ENCODE data around the gene NPPB. TPM values are rescaled to one million over a fixed set of nuclear protein-coding genes. Genes with fewer than 3 reads are reported as not detected.

The NPPB gene
- total and polyA plus RNA-seq, 4 experiments from 2014 or later = not detected

DNA sequence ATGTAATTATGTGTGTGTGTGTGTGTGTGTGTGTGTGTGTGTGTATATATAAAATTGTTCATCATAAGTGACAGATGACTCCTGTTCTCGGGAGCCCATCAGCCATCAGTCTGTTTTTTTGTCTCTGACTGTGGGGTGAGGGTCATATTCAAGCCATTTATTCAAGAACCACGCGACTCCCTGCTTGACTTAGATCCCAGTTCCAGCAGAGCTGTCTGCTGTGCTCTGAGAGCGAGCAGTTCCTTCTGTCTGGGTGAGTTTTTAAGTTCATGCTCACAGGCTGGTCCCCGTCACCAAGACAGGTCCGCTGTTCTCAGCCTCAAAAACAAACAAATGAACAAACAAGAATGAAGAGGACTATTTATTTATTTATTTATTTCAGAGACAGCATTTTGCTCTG lies 18.3 kb upstream of the NPPB start:
- Histone ChIP-seq H3K27ac (ENCODE audit: low read depth, low read length) (no peak overlapping the region), H3K36me3 (ENCODE audit: insufficient read depth, low read length) (no peaks in the 10 kb centered on the region), H3K27me3 (ENCODE audit: insufficient read depth, low read length) (no peaks in the 10 kb centered on the region), H3K4me1 (ENCODE audit: insufficient read depth, low read length) (no peaks in the 10 kb centered on the region), H3K4me3 (ENCODE audit: low read length in 2 of 2) (no peak overlapping the region), H3K9me3 (ENCODE audit: control insufficient read depth in 1 of 2, low read length in 2 of 2) (no peaks in the 10 kb centered on the region)
- Mint-ChIP-seq H3K4me1 (no peaks in the 10 kb centered on the region), H3K36me3 (no peaks in the 10 kb centered on the region), H3K27ac (no peak overlapping the region), H3K27me3 (peaks cover 14 to 27% of the 10 kb centered on the region in 2 donors), H3K9me3 (no peaks in the 10 kb centered on the region), H3K4me3 (no peak overlapping the region)
- intact Hi-C loops (cut with micrococcal nuclease) = no loop called here
- POLR2A ChIA-PET (ENCODE audit: partially characterized antibody) = no interaction called here
- CTCF ChIA-PET (ENCODE audit: partially characterized antibody) = no interaction called here
- DNase-seq = no peak

DNA sequence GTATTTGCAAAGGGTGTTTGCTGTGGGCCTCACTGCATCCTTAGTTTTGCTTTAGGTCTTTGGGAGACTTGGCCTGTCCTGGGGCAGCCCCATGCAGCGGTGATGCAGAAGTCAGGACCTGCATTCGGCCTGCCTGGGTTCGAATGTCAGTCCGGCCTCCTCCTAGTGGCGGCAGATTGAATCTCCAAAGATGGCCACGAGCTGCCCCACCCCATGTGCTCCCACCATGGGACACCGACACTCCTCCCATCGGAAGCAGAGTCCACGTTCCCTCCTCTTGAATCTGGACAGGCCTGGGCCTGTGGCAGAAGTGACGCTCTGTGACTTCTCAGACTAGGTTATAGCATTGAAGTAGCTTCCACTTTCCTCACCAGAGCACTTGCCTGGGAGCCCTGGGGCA lies 16.3 kb upstream of the NPPB start:
- ChIA-PET CTCF (ENCODE audit: partially characterized antibody) (no interaction called here), POLR2A (ENCODE audit: partially characterized antibody) (no interaction called here)
- Histone ChIP-seq H3K27ac (ENCODE audit: low read depth, low read length) (no peak overlapping the region), H3K4me1 (ENCODE audit: insufficient read depth, low read length) (no peaks in the 10 kb centered on the region), H3K4me3 (ENCODE audit: low read length in 2 of 2) (no peak overlapping the region), H3K27me3 (ENCODE audit: insufficient read depth, low read length) (no peaks in the 10 kb centered on the region), H3K36me3 (ENCODE audit: insufficient read depth, low read length) (no peaks in the 10 kb centered on the region), H3K9me3 (ENCODE audit: control insufficient read depth in 1 of 2, low read length in 2 of 2) (no peaks in the 10 kb centered on the region)
- DNase-seq = no peak
- Mint-ChIP-seq H3K27ac (no peak overlapping the region), H3K27me3 (peaks cover 12 to 18% of the 10 kb centered on the region in 2 donors), H3K4me1 (no peaks in the 10 kb centered on the region), H3K4me3 (no peak overlapping the region), H3K9me3 (no peaks in the 10 kb centered on the region), H3K36me3 (no peaks in the 10 kb centered on the region)
- intact Hi-C loops (cut with micrococcal nuclease) = no loop called here

DNA sequence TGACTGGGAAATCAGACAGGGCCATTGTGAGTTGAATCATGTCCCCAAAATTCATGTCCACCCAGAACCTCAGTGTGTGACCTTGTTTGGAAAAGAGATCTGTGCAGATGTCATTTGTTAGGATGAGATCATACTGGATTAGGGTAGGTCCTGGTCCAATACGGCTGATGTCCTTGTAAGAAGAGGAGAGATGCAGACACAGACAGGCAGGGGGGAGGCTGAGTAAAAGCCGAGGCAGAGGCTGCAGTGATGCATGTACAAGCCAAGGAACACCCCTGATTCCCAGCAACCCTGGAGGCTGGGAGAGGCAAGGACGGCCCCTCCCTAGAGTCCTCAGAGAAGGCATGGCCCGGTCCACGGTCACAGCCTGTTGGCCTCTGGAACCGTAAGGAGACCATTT lies 15.9 kb upstream of the NPPB start:
- CTCF ChIA-PET (ENCODE audit: partially characterized antibody) = no interaction called here
- Histone ChIP-seq H3K27me3 (ENCODE audit: insufficient read depth, low read length) (no peaks in the 10 kb centered on the region), H3K4me3 (ENCODE audit: low read length in 2 of 2) (no peak overlapping the region), H3K36me3 (ENCODE audit: insufficient read depth, low read length) (no peaks in the 10 kb centered on the region), H3K27ac (ENCODE audit: low read depth, low read length) (no peak overlapping the region), H3K4me1 (ENCODE audit: insufficient read depth, low read length) (no peaks in the 10 kb centered on the region), H3K9me3 (ENCODE audit: control insufficient read depth in 1 of 2, low read length in 2 of 2) (no peaks in the 10 kb centered on the region)
- Mint-ChIP-seq H3K4me3 (no peak overlapping the region), H3K36me3 (no peaks in the 10 kb centered on the region), H3K27me3 (peaks cover 13 to 18% of the 10 kb centered on the region in 2 donors), H3K9me3 (no peaks in the 10 kb centered on the region), H3K27ac (no peak overlapping the region), H3K4me1 (no peaks in the 10 kb centered on the region)
- POLR2A ChIA-PET (ENCODE audit: partially characterized antibody) = no interaction called here
- intact Hi-C loops (cut with micrococcal nuclease) = no loop called here
- DNase-seq = no peak

DNA sequence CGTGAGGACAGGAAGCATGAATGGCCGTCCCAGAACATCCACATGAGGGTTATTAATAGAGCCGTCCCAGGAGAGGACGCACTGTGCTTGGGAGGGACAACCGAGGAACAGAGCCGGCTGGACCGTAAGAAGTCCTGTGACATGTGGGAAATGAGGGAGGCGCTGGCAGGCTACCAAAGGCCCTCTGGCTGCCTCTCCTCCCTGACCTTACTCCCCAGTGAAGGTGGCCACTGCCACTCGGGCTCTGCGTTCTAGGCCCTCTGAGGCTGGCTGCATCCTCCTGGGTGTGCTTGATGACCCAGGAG lies 15.5 kb upstream of the NPPB start:
- Mint-ChIP-seq H3K4me1 (no peaks in the 10 kb centered on the region), H3K4me3 (no peak overlapping the region), H3K27me3 (peaks cover 11 to 17% of the 10 kb centered on the region in 2 donors), H3K36me3 (no peaks in the 10 kb centered on the region), H3K9me3 (no peaks in the 10 kb centered on the region), H3K27ac (no peak overlapping the region)
- POLR2A ChIA-PET (ENCODE audit: partially characterized antibody) = no interaction called here
- DNase-seq = no peak
- Histone ChIP-seq H3K4me1 (ENCODE audit: insufficient read depth, low read length) (no peaks in the 10 kb centered on the region), H3K27ac (ENCODE audit: low read depth, low read length) (no peak overlapping the region), H3K27me3 (ENCODE audit: insufficient read depth, low read length) (no peaks in the 10 kb centered on the region), H3K9me3 (ENCODE audit: control insufficient read depth in 1 of 2, low read length in 2 of 2) (no peaks in the 10 kb centered on the region), H3K4me3 (ENCODE audit: low read length in 2 of 2) (no peak overlapping the region), H3K36me3 (ENCODE audit: insufficient read depth, low read length) (no peaks in the 10 kb centered on the region)
- intact Hi-C loops (cut with micrococcal nuclease) = no loop called here
- CTCF ChIA-PET (ENCODE audit: partially characterized antibody) = interaction anchor here (1.4 kb wide), 1 partner anchor 10 kb away, joined by 3 read pairs; no protein-coding TSS in a partner anchor

DNA sequence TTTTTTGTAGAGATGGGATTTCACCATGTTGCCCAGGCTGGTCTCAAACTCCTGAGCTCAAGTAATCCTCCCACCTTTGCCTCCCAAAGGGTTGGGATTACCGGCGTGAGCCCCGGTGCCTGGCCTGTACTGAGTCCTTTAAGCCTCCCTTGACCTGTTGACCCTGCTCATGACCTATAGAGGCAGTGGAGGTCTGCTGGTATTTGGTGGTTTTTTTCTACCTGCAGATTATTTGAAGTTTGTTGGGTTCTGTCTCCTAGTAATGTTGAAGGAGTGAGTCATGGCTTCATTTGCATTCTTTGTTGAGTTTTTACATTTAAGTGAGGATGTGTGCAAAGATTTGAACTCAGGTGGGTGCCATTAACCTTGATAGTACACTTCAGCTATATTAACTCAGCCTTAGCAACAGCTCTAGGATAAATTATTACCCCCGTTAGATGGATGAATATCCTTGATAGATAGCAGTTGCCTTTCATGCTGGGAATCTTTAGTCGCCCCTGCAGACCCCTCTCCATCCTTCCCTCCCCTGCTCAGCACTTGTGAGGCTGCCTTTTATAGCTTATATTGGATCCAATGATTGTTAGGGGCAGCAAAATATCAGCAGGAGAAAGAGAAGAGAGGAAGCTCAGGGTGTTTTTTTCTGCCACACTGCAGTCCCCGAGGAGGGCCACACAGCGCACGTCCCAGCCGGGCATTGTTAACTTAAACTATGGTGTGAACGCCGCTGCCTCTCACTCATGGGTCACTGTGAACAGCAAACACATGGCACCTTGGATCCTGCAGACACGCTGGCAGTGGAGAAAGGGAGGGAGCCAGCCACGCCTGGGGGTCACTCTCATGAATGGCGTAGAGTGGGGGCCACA lies 14.9 kb upstream of the NPPB start:
- peaks cover 11 to 13% of the 10 kb centered on the region in 2 donors for H3K27me3 Mint-ChIP-seq
- no peak overlapping the region for H3K4me3 Mint-ChIP-seq
- H3K9me3 Mint-ChIP-seq = no peaks in the 10 kb centered on the region
- H3K4me1 ChIP-seq (ENCODE audit: insufficient read depth, low read length) = no peaks in the 10 kb centered on the region
- no peak overlapping the region for H3K27ac ChIP-seq (ENCODE audit: low read depth, low read length)
- H3K4me3 ChIP-seq (ENCODE audit: low read length in 2 of 2) = no peak overlapping the region
- no peaks in the 10 kb centered on the region for H3K27me3 ChIP-seq (ENCODE audit: insufficient read depth, low read length)
- no peaks in the 10 kb centered on the region for H3K36me3 Mint-ChIP-seq
- no peak for DNase-seq
- no peaks in the 10 kb centered on the region for H3K4me1 Mint-ChIP-seq
- no peak overlapping the region for H3K27ac Mint-ChIP-seq
- no peaks in the 10 kb centered on the region for H3K36me3 ChIP-seq (ENCODE audit: insufficient read depth, low read length)
- intact Hi-C loops (cut with micrococcal nuclease) = no loop called here
- ChIA-PET POLR2A (ENCODE audit: partially characterized antibody) (no interaction called here), CTCF (ENCODE audit: partially characterized antibody) (interaction anchor here (1.4 kb wide), 1 partner anchor 10 kb away, joined by 3 read pairs; no protein-coding TSS in a partner anchor)
- H3K9me3 ChIP-seq (ENCODE audit: control insufficient read depth in 1 of 2, low read length in 2 of 2) = no peaks in the 10 kb centered on the region

DNA sequence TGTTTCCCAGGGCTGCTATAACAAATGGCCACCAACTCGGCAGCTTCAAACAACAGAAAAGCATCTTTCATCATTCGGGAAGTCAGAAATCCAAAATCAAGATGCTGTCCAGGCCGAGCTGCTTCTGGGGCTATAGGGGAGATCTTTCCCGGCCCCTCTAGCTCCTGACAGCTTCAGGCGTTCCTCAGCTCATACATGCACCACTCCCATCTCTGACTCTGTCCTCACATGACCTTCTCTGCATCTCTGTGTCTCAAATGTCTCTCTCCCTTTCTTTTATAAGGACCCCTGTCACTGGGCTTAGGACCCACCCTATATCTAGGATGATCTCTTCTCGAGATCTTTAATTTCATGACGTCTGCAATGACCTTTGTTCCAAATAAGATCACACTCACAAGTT lies 13.8 kb upstream of the NPPB start:
- CTCF ChIA-PET (ENCODE audit: partially characterized antibody) = no interaction called here
- intact Hi-C loops (cut with micrococcal nuclease) = no loop called here
- POLR2A ChIA-PET (ENCODE audit: partially characterized antibody) = no interaction called here
- Mint-ChIP-seq H3K9me3 (no peaks in the 10 kb centered on the region), H3K4me1 (no peaks in the 10 kb centered on the region), H3K4me3 (no peak overlapping the region), H3K27ac (no peak overlapping the region), H3K27me3 (peaks cover 13% of the 10 kb centered on the region in 2 donors), H3K36me3 (no peaks in the 10 kb centered on the region)
- Histone ChIP-seq H3K4me1 (ENCODE audit: insufficient read depth, low read length) (no peaks in the 10 kb centered on the region), H3K4me3 (ENCODE audit: low read length in 2 of 2) (no peak overlapping the region), H3K9me3 (ENCODE audit: control insufficient read depth in 1 of 2, low read length in 2 of 2) (no peaks in the 10 kb centered on the region), H3K27me3 (ENCODE audit: insufficient read depth, low read length) (no peaks in the 10 kb centered on the region), H3K27ac (ENCODE audit: low read depth, low read length) (no peak overlapping the region), H3K36me3 (ENCODE audit: insufficient read depth, low read length) (no peaks in the 10 kb centered on the region)
- DNase-seq = no peak

DNA sequence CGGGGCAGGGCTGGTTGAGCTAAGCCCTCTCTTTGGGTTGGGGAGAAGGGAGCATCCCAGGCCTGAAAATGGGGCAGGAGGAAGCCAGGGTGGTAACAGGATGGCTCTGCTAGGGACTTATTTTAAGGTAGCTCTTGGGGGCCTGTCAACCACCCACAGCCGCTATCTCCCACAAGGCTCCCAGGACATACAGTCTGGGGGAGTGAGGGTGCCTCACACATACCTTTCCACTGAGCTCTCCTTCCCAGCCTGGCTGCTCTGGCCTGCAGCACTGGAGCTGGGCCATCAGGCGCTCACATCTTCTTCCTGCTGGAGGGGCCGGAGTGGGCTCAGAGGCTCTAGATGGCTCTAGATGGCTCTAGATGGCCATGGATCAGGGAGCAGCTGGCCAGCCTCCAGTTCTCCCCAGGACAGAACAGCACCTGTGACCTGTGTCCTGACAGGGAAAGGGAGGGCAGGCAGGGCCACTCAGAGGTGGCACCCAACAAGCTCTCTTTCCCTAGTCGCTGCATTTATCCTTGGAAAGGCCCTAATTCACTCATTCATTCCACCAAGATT lies 11.0 kb upstream of the NPPB start:
- no peaks in the 10 kb centered on the region for H3K4me1 ChIP-seq (ENCODE audit: insufficient read depth, low read length)
- ChIA-PET POLR2A (ENCODE audit: partially characterized antibody) (no interaction called here), CTCF (ENCODE audit: partially characterized antibody) (no interaction called here)
- no peaks in the 10 kb centered on the region for H3K36me3 ChIP-seq (ENCODE audit: insufficient read depth, low read length)
- no peaks in the 10 kb centered on the region for H3K4me1 Mint-ChIP-seq
- no peaks in the 10 kb centered on the region for H3K9me3 ChIP-seq (ENCODE audit: control insufficient read depth in 1 of 2, low read length in 2 of 2)
- H3K27me3 Mint-ChIP-seq = peaks cover 11 to 17% of the 10 kb centered on the region in 2 donors
- no peak overlapping the region for H3K4me3 Mint-ChIP-seq
- H3K4me3 ChIP-seq (ENCODE audit: low read length in 2 of 2) = no peak overlapping the region
- no peaks in the 10 kb centered on the region for H3K27me3 ChIP-seq (ENCODE audit: insufficient read depth, low read length)
- intact Hi-C loops (cut with micrococcal nuclease) = no loop called here
- H3K27ac Mint-ChIP-seq = no peak overlapping the region
- no peaks in the 10 kb centered on the region for H3K36me3 Mint-ChIP-seq
- no peak for DNase-seq
- H3K27ac ChIP-seq (ENCODE audit: low read depth, low read length) = no peak overlapping the region
- no peaks in the 10 kb centered on the region for H3K9me3 Mint-ChIP-seq
